NCI-H226 (cell line): ENCODE data around the gene CDH6.

Experiments
- DNase-seq: peaks from one replicate; pipeline ENCODE4 v3.0.0-alpha.2; 2015

CDH6 gene

GRCh38 chr5:31193591-31194467, at the start of gene CDH6:
Gene CDH6 (plus strand): TSS chr5:31193686. CDS start chr5:31267474, 73,788 bp downstream.
- peak; percentile 23 for DNase-seq

GRCh38 chr5:31144364-31144763, 49.1 kb upstream of the CDH6 start:
- DNase-seq = no peak

GRCh38 chr5:31148959-31149475, 44.5 kb upstream of the CDH6 start:
- DNase-seq = no peak

- peak; percentile 71 for DNase-seq
Measured at GRCh38 chr5:31153521-31153920, 40.0 kb upstream of the CDH6 start.

GRCh38 chr5:31156631-31157160, 36.8 kb upstream of the CDH6 start:
- no peak for DNase-seq

- no peak for DNase-seq
Measured at GRCh38 chr5:31157720-31158119, 35.8 kb upstream of the CDH6 start.

- DNase-seq = no peak
Measured at GRCh38 chr5:31158686-31159085, 34.8 kb upstream of the CDH6 start.

GRCh38 chr5:31161781-31162181, 31.7 kb upstream of the CDH6 start:
- no peak for DNase-seq

GRCh38 chr5:31165729-31166128, 27.8 kb upstream of the CDH6 start:
- no peak for DNase-seq

- no peak for DNase-seq
Measured at GRCh38 chr5:31169379-31169778, 24.1 kb upstream of the CDH6 start.

GRCh38 chr5:31172881-31173280, 20.6 kb upstream of the CDH6 start:
- DNase-seq = no peak

GRCh38 chr5:31173614-31174013, 19.9 kb upstream of the CDH6 start:
- no peak for DNase-seq

GRCh38 chr5:31181376-31181987, 12.0 kb upstream of the CDH6 start:
- no peak for DNase-seq

GRCh38 chr5:31182136-31182535, 11.3 kb upstream of the CDH6 start:
- no peak for DNase-seq

GRCh38 chr5:31185951-31186350, 7.5 kb upstream of the CDH6 start:
- no peak for DNase-seq

GRCh38 chr5:31186672-31187267, 6.7 kb upstream of the CDH6 start:
- DNase-seq = no peak

GRCh38 chr5:31187591-31187990, 5.9 kb upstream of the CDH6 start:
- DNase-seq = peak; percentile 84

GRCh38 chr5:31192442-31192841, 1.0 kb upstream of the CDH6 start:
- no peak for DNase-seq

- DNase-seq = no peak
Measured at GRCh38 chr5:31193116-31193515, 370 bp upstream of the CDH6 start.

GRCh38 chr5:31194468-31194813, 955 bp downstream of the CDH6 start:
- no peak for DNase-seq

- no peak for DNase-seq
Measured at GRCh38 chr5:31194892-31195555, 1.5 kb downstream of the CDH6 start.

GRCh38 chr5:31196309-31196708, 2.8 kb downstream of the CDH6 start:
- peak; percentile 43 for DNase-seq

- peak; percentile 64 for DNase-seq
Measured at GRCh38 chr5:31197183-31197582, 3.7 kb downstream of the CDH6 start.
